Testis (tissue), 3 donors: Measurements from ENCODE around the gene CEP95. TPM values are rescaled to one million over a fixed set of nuclear protein-coding genes. Genes with fewer than 3 reads are reported as not detected.

Experiments used
- DNase-seq: peaks from one replicate; pipeline ENCODE4 v3.0.0-alpha.2; 2019
- H3K27ac ChIP-seq, 2 donors: fragments of 200-600 bp; sonication (generic); one replicate each; pipeline ENCODE4 v1.5.1; 2019
- H3K27me3 ChIP-seq: fragments of 200-600 bp; sonication (generic); one replicate; pipeline ENCODE4 v1.5.1; 2019
- H3K36me3 ChIP-seq: fragments of 200-600 bp; sonication (generic); one replicate; pipeline ENCODE4 v1.5.1; 2017; ENCODE audit warnings: low read depth; ENCODE audit errors: missing control alignments
- H3K4me1 ChIP-seq: fragments of 200-600 bp; sonication (generic); one replicate; pipeline ENCODE4 v1.5.1; 2019
- H3K4me3 ChIP-seq, 2 donors: fragments of 200-600 bp; sonication (generic); one replicate each; pipeline ENCODE4 v1.5.1; 2017 to 2019
- H3K9me3 ChIP-seq: fragments of 200-600 bp; sonication (generic); one replicate; pipeline ENCODE4 v1.5.1; 2017
- POLR2A ChIP-seq: fragments of 450-650 bp; IDR thresholded peaks from one replicate; pipeline ENCODE4 v1.6.1; 2017; ENCODE audit warnings: antibody characterized with exemption, mild to moderate bottlenecking, moderate library complexity
- WGBS, 2 donors: methylation state at CpG; one replicate each; pipeline ENCODE4 v1.1.5; 2018; 5-methylcytosine and 5-hydroxymethylcytosine counted together
- intact Hi-C: fragments of 100-400 bp; cut with DNase I; formaldehyde crosslinking; loops from one replicate; pipeline ENCODE4 v1.15.1; 2023; ENCODE audit warnings: low total_unique reads
- polyA plus RNA-seq: library from polyadenylated mRNA; stranded (reverse); fragments of 350-450 nt; fragmentation: Illumina TruSeq; extraction: RNeasy Lipid Tissue Mini Kit (QIAGEN cat#74804); gene quantifications from one replicate; pipeline ENCODE4 v1.2.3, GENCODE V29; 2014; ENCODE audit warnings: low read depth, low replicate concordance; ENCODE audit not compliant: insufficient read depth
- total RNA-seq, 2 donors: library from RNA; depleted of rRNA; stranded (reverse); fragments of >200 nt; gene quantifications; one replicate each; pipeline ENCODE4 v1.2.3, GENCODE V29; 2016
- TF ChIP-seq, protein P1 (sequence below), 3 experiments: fragments of 450-650 bp in 2 of 3; fragments of 200-600 bp in 1 of 3; sonication (generic) in 1 of 3; IDR thresholded peaks; one replicate each; pipeline ENCODE4 v1.5.1; 2016 to 2019; ENCODE audit warnings: antibody characterized with exemption in 3 of 3, mild to moderate bottlenecking in 2 of 3, moderate library complexity in 1 of 3

The CEP95 gene
- total and polyA plus RNA-seq, 3 donors from 2014 or later = 54.1 to 93.5 (median 73.6) TPM

GRCh38 chr17:64564098-64564497 is 57.3 kb downstream of the CEP95 start:
- H3K27me3 ChIP-seq = no peaks in the 10 kb centered on the region
- no peaks in the 10 kb centered on the region for H3K36me3 ChIP-seq
- intact Hi-C loops = no loop called here
- no peaks in the 10 kb centered on the region for H3K9me3 ChIP-seq
- no peak overlapping the region for H3K27ac ChIP-seq
- no peak overlapping the region for H3K4me3 ChIP-seq
- WGBS, 2 donors = 88 to 90% methylated on average over 1 of the region's 1 CpG
- DNase-seq = no peak
- TF ChIP-seq POLR2A = no peak
- TF ChIP-seq, protein P1, sequence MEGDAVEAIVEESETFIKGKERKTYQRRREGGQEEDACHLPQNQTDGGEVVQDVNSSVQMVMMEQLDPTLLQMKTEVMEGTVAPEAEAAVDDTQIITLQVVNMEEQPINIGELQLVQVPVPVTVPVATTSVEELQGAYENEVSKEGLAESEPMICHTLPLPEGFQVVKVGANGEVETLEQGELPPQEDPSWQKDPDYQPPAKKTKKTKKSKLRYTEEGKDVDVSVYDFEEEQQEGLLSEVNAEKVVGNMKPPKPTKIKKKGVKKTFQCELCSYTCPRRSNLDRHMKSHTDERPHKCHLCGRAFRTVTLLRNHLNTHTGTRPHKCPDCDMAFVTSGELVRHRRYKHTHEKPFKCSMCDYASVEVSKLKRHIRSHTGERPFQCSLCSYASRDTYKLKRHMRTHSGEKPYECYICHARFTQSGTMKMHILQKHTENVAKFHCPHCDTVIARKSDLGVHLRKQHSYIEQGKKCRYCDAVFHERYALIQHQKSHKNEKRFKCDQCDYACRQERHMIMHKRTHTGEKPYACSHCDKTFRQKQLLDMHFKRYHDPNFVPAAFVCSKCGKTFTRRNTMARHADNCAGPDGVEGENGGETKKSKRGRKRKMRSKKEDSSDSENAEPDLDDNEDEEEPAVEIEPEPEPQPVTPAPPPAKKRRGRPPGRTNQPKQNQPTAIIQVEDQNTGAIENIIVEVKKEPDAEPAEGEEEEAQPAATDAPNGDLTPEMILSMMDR (IDR thresholded peaks at IDR 0.05) = no peak
- no peaks in the 10 kb centered on the region for H3K4me1 ChIP-seq

- no peaks in the 10 kb centered on the region for H3K27me3 ChIP-seq
- no peak overlapping the region for H3K27ac ChIP-seq
- no peak overlapping the region for H3K4me3 ChIP-seq
- H3K4me1 ChIP-seq = no peaks in the 10 kb centered on the region
- TF ChIP-seq POLR2A = no peak
- TF ChIP-seq, protein P1 (IDR thresholded peaks at IDR 0.05) = no peak
- no peak for DNase-seq
- H3K9me3 ChIP-seq = no peaks in the 10 kb centered on the region
- H3K36me3 ChIP-seq = no peaks in the 10 kb centered on the region
- intact Hi-C loops = no loop called here
These were observed 58.8 kb downstream of the CEP95 start for GRCh38 chr17:64565563-64565962.

DNA sequence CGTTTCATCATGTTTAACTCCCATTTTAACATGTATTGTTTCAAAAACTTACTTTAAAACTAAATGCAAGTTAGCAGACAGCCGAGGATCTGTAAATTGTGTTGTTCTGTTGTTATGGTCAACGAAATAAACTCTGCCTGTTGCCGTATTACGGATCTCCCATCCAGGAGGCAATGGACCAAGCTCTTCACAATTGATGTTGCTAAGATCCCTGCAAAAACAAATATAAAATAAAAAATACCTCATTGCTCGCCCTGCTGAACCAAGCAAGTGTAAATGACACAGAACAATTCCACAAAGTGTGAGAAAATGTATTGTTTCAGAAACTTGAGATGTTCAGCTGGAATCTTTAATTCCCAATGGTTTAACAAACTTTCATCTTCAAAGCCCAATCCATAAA is 65.0 kb downstream of the CEP95 start:
- no peaks in the 10 kb centered on the region for H3K4me1 ChIP-seq
- no peak overlapping the region for H3K27ac ChIP-seq

GRCh38 chr17:64572682-64573154 is 65.9 kb downstream of the CEP95 start:
- TF ChIP-seq, protein P1 (IDR thresholded peaks at IDR 0.05) = no peak
- no peak for TF ChIP-seq POLR2A
- no peak for DNase-seq
- 34 to 39% methylated on average over 3 of the region's 3 CpGs for WGBS, 2 donors
- no peaks in the 10 kb centered on the region for H3K9me3 ChIP-seq
- H3K27ac ChIP-seq = no peak overlapping the region
- no peaks in the 10 kb centered on the region for H3K4me1 ChIP-seq
- intact Hi-C loops = no loop called here
- H3K36me3 ChIP-seq = no peaks in the 10 kb centered on the region
- no peak overlapping the region for H3K4me3 ChIP-seq
- H3K27me3 ChIP-seq = no peaks in the 10 kb centered on the region

More for the DNA sequence above, 65.0 kb downstream of the CEP95 start:
- Histone ChIP-seq H3K27me3 (no peaks in the 10 kb centered on the region), H3K9me3 (no peaks in the 10 kb centered on the region), H3K36me3 (no peaks in the 10 kb centered on the region), H3K4me3 (no peak overlapping the region)
- 87 to 91% methylated on average over 6 of the region's 6 CpGs for WGBS, 2 donors
- no peak for DNase-seq
- TF ChIP-seq, protein P1 (IDR thresholded peaks at IDR 0.05) = no peak
- no peak for TF ChIP-seq POLR2A
- intact Hi-C loops = no loop called here

DNA sequence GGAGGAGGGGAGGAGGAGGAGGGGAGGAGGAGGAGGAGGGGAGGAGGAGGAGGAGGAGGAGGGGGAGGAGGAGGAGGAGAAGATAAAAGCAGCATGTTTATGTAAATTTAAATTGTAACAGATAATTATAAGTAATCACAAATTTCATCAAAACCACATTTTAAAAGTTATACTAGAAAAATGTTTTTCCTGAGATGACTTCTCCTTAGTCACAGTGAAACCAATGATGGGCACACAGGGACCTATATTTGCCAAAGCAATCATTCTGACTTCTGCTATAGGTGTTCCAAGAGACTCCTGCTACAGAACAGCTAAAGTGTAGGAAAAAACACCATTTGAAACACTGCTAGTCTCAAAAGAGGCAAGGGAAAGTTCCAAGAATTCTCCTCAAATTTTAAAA is 66.4 kb downstream of the CEP95 start:
- no peak overlapping the region for H3K27ac ChIP-seq
- intact Hi-C loops = no loop called here

More for the DNA sequence above, 66.4 kb downstream of the CEP95 start:
- no peak for TF ChIP-seq POLR2A
- TF ChIP-seq, protein P1 (IDR thresholded peaks at IDR 0.05) = no peak
- Histone ChIP-seq H3K9me3 (no peaks in the 10 kb centered on the region), H3K27me3 (no peaks in the 10 kb centered on the region), H3K4me3 (no peak overlapping the region), H3K36me3 (no peaks in the 10 kb centered on the region), H3K4me1 (no peaks in the 10 kb centered on the region)
- no peak for DNase-seq
